ENCODE measurements around the gene AVPR1B. TPM values are rescaled to one million over a fixed set of nuclear protein-coding genes. Genes with fewer than 3 reads are reported as not detected.

Gene AVPR1B, protein sequence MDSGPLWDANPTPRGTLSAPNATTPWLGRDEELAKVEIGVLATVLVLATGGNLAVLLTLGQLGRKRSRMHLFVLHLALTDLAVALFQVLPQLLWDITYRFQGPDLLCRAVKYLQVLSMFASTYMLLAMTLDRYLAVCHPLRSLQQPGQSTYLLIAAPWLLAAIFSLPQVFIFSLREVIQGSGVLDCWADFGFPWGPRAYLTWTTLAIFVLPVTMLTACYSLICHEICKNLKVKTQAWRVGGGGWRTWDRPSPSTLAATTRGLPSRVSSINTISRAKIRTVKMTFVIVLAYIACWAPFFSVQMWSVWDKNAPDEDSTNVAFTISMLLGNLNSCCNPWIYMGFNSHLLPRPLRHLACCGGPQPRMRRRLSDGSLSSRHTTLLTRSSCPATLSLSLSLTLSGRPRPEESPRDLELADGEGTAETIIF
- total RNA-seq (1 to 10 TPM in 2 of 5 donors, under 1 TPM in 1, not detected in 2; 0.29 to 1.3 (median 1.3) TPM), polyA plus RNA-seq (under 1 TPM in 1 of 3 donors, not detected in 2; 0.31 TPM)
- long read RNA-seq, donor 1, result 0 reads
- long read RNA-seq, donor 2, result 0 reads
- long read RNA-seq, donor 3, result 0 reads
- long read RNA-seq, donor 4, result 0 reads
- long read RNA-seq, donor 5, result 0 reads
- long read RNA-seq, donor 6, result 0 reads
- long read RNA-seq, donor 7, result 0 reads
- long read RNA-seq, donor 8, result 0 reads
- long read RNA-seq, donor 9, result 0 reads
- long read RNA-seq, donor 10, result 0 reads

DNA sequence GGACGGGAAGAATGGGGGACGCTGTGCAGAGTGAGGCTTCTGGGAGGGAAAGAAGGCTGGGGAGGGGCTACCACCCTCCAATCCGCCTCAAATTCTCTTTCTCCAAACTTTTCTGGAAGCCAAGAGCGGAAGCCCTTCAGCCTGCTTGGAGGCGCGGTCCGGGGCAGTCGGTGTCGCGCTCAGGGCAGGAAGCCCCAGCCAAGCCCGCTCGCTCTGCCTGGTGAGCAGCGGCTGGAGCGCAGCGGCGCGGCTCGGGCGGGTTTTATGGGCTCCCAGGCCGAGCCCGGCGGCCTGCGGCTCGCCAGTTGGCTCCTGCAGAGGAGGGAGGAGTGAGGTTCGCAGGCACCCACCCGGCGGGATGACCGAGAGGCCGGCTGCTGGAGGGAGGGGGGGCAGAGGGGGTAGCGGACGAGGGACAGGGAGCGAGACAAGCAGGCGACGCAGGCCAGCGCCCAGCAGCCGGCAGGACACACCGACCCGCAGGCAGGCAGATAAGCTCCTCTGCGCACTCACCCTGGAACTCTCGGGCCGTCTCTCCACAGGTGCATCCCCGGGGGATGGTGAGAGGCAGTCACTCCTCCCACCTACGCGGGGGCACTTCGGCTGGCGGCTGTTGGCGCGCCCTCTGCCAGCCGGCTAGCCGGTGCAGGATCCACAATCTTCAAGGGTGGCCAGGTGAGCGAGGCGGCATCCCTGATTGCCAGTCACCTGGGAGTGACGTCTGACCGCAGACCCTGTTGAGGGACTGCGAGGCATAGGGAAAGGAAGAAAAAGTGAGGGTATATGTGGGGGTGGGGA, at the start of gene AVPR1B:
Gene AVPR1B (minus strand): TSS at position 238 of the 798 bp plus-strand sequence. CDS start 498 bp downstream, outside the sequence.
- peak; percentile 56 to 83 for DNase-seq

DNA sequence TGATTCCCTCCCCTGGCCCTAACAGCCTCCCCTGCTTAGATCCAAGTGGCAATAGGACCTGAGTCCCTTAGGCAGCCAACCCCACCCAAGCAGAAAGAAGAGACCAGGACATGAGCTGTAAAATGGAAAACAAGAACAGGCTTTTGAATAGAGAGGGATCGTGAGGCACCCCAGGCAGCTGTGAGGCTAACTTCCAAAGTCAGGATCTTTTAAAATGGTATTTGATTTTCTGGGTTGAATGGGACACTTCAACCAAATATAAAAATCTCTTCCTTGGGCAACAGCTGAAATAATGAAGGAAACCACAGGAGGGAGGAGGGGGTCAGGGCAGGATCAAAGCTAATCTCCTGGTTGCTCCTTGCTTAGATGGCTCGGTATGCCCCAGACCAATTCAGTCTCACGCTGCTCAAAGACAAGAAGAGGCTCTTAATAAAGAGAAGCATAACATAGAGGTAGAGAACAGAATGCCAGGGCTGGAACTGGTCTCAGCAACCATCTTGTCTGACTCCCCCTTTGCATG, 28.6 kb upstream of the AVPR1B start:
- intact Hi-C loops (cut with DNase I; ENCODE audit: low total_unique reads), result no loop called here
- Histone ChIP-seq H3K4me1 (no peaks in the 10 kb centered on the region), H3K9me3 (no peaks in the 10 kb centered on the region), H3K27ac (no peak overlapping the region), H3K27me3 (peaks cover 0 to 4% (median 0%) of the 10 kb centered on the region in 3 donors), H3K4me3 (no peak overlapping the region), H3K36me3 (no peaks in the 10 kb centered on the region)
- 66 to 82% (median 67%) methylated on average over 3 of the region's 3 CpGs for WGBS, 5 donors
- TF ChIP-seq POLR2A (IDR thresholded peaks at IDR 0.05) (no peak), EP300 (IDR thresholded peaks at IDR 0.05) (no peak), POLR2AphosphoS5 (IDR thresholded peaks at IDR 0.05) (no peak)
- TF ChIP-seq, protein P1, sequence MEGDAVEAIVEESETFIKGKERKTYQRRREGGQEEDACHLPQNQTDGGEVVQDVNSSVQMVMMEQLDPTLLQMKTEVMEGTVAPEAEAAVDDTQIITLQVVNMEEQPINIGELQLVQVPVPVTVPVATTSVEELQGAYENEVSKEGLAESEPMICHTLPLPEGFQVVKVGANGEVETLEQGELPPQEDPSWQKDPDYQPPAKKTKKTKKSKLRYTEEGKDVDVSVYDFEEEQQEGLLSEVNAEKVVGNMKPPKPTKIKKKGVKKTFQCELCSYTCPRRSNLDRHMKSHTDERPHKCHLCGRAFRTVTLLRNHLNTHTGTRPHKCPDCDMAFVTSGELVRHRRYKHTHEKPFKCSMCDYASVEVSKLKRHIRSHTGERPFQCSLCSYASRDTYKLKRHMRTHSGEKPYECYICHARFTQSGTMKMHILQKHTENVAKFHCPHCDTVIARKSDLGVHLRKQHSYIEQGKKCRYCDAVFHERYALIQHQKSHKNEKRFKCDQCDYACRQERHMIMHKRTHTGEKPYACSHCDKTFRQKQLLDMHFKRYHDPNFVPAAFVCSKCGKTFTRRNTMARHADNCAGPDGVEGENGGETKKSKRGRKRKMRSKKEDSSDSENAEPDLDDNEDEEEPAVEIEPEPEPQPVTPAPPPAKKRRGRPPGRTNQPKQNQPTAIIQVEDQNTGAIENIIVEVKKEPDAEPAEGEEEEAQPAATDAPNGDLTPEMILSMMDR (IDR thresholded peaks at IDR 0.05), result no peak
- DNase-seq, result no peak

More for the DNA sequence above, at the start of gene AVPR1B:
- Histone ChIP-seq H3K4me3 (peak within 1 kb of the TSS; percentile 45 to 59 (median 55)), H3K9me3 (peaks cover 0 to 17% (median 3%) of the 10 kb centered on the region in 4 donors), H3K27ac (peak within 1 kb of the TSS in 3 of 5 donors; percentile 29 to 52 (median 42)), H3K27me3 (peaks cover 0 to 36% (median 13%) of the 10 kb centered on the region in 3 donors), H3K4me1 (peaks cover 19 to 29% (median 24%) of the 10 kb centered on the region in 4 donors), H3K36me3 (no peaks in the 10 kb centered on the region)
- no peak for TF ChIP-seq POLR2A (IDR thresholded peaks at IDR 0.05)
- TF ChIP-seq, protein P1 (IDR thresholded peaks at IDR 0.05), result peak in 1 of 7 experiments; percentile 5
- 2 to 3% (median 2%) methylated on average over 43 to 55 of the region's 55 CpGs for WGBS, 5 donors
- intact Hi-C loops (cut with DNase I; ENCODE audit: low total_unique reads), result no loop called here

DNA sequence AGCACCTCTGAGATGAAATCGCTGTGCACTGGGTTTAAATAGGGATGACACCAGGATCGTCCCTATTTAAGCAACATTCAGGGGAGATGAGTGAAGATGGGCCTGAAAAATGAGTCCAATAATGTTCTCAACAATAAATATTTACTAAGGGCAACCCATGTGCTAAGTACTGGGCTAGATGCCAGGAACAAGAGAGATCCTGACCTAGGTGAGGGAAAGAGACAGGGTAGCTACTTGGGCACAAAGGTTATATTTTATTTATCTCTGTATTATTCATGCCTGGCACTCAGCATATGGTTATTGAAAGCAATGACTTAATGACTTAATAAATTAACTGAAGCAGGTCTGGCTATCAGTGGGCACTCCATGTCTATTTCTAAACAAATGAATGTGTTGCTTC, 27.4 kb upstream of the AVPR1B start:
- Histone ChIP-seq H3K4me1 (no peaks in the 10 kb centered on the region), H3K27ac (no peak overlapping the region), H3K4me3 (no peak overlapping the region), H3K36me3 (no peaks in the 10 kb centered on the region), H3K9me3 (no peaks in the 10 kb centered on the region), H3K27me3 (peaks cover 0 to 4% (median 0%) of the 10 kb centered on the region in 3 donors)
- 53 to 67% (median 58%) methylated on average over 2 of the region's 2 CpGs for WGBS, 5 donors
- DNase-seq, result peak in 1 of 2 donors; percentile 16
- TF ChIP-seq EP300 (IDR thresholded peaks at IDR 0.05) (no peak), POLR2AphosphoS5 (IDR thresholded peaks at IDR 0.05) (no peak), POLR2A (IDR thresholded peaks at IDR 0.05) (no peak)
- TF ChIP-seq, protein P1 (IDR thresholded peaks at IDR 0.05), result no peak
- intact Hi-C loops (cut with DNase I; ENCODE audit: low total_unique reads), result no loop called here

All from stomach (tissue), 19 donors.